Left hindlimb (tissue), 1 donor: ENCODE results near the gene EFCAB14.
"Not testable (repeated sequence)": the region's sequence is repeated elsewhere in the genome, so short reads cannot be mapped to it uniquely, and the experiment has no call there.

ENCODE experiments used
- DNase-seq: peaks from one replicate; pipeline ENCODE4 v3.0.0-alpha.2; 2018

Gene EFCAB14

DNA sequence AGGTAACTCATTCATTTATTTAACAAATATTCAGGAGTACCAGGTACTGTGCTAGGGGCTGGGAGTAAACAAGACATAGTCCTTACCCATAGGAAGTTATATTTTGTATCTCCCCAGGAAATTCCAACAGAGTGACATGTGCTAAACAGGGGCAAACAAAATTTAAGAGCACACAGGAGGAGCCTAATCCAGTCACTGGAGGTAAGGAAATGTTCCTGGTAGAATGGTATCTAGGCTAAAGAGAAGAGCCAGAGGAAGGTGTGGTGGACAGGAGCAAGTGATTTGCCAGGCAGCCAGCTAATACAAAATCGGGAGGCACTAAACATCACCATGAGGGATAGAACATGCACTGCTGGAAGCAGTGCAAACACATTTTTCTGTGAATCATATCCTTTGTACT lies 36.9 kb downstream of the EFCAB14 start:
- DNase-seq, result no peak

DNA sequence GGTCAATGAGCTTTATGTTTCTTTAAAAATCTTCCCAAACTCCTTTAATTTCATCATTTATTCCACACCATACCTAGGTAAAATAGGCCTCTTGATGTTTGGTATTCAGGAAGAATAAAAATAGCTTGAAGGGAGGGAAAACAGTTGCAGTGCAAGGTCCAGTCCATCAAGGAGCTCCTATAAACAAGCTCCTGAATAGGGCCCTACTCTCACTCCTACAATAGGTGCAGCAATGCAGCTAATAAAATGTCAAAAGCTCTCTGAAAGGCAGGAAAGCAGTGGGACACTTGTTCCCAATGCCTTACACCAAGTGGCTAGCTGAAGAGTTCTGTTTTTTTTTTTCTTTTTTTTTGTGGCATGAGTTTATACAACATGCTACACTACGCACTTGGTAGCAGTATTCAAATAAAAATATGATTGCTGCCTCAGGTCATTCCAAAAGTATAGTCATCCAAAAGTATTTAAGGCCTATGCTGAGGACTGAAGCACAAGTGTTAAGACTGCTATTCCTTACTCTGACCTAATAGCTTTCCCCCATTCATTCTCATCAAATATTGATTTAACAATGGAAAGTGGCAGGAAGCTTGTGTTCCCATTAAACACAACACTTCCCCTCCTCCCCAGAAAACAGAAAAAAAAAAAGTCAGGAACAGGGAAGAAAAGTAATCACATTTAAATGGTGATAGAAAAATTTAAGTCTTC lies 37.4 kb downstream of the EFCAB14 start:
- DNase-seq, result no peak

DNA sequence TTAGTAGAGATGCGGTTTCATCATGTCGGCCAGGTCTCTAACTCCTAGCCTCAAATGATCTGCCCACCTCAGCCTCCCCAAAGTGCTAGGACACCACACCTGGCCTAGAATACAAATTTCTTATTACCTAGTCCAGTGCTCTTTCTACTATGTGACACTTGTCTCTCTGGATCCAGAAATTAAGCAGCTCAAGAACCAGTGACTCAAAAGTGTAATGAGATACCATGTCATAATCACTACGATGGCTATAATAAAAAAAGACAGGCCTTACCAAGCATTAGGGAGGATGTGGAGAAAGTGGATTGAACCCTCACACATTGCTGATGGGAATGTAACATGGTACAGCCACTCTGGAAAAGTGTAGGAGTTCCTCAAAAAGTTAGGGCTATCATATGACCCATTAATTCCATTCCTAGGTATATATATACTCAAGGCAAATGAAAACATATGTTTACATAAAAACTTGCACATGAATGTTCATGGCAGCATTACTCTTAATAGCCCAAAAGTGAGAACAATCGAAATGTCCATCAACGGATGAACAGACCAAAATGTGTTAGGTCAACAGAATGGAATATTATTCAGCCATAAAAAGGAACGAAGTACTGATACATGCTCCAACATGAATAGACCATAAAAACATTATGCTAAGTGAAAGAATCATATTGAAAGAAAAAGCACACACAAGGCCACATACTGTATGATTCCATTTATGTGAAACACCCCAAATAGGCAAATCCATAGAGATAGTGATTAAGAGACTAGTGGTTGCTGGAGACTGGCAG lies 38.9 kb downstream of the EFCAB14 start:
- DNase-seq, result no peak

DNA sequence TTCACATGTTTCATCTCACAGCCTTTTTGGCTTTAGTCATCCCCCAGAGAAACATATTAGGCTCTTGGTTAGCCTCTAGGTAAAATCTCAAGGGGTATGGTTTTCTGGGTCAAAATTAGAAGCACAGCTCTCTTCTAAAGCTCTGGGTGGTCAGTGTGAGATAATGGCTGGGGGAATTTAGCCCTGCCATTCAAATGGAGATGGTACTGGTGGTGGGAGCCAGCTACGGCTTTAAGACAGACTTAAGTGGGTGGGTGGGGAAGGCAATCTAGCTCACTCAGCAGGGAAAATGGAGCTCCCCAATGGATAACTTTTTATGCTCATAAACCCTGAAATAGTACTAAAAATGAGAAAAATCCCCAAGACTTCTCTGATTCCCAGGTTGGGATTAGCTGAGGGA lies 41.6 kb downstream of the EFCAB14 start:
- no peak for DNase-seq

DNA sequence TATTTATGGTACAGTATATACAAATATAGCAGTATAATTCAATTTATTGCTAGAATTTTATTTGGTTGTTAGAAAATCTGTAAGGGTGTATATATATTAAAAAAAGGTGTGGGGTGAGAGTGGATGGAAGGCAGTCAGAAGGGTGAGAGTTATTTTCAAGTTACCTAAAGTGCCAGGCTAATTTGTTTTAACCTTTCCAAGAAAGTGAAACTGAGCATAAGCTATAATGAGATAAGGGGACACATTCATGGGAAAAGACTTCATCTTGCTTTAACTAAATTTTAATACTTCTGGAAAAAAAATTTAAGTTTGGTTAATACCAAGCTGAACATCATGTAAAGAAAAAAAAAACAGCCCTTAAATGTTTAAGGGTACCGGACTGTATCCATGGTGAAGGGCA lies 42.4 kb downstream of the EFCAB14 start:
- DNase-seq, result no peak

DNA sequence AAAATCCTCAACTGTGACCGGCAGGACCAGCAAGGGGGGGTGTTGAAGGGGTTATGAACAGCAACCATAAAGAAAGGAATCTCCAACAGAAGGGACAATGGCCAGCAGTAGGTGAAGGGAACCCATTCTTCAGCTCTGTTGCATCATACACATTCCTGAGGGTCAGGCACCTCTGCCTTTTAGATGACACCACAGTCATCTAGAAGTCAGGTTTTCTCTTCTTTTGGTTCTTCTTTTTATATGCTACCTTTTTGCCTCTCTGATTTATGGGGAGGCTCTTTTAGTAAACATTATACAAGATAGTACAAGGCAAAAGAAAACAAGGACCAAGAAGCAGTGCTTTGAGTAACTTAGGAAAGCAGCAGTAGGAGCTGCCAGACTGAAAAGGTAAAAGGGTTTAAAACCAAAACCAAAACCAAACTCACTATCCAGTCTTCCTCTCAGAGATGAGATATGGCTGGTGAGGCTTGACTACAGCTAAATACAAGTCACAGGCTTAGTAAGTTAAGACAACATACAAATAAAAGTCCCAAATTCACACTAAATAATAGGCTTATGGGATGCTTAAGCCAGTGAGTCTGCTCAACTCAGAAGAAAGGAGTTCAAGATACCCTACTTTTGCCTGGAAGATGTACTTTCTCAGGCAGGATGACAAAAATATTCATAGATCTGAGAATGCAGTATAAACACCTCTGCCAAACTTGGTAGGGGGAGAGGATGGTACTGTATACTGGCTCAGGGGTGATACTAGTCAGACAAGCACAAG lies 43.2 kb downstream of the EFCAB14 start:
- DNase-seq, result no peak

DNA sequence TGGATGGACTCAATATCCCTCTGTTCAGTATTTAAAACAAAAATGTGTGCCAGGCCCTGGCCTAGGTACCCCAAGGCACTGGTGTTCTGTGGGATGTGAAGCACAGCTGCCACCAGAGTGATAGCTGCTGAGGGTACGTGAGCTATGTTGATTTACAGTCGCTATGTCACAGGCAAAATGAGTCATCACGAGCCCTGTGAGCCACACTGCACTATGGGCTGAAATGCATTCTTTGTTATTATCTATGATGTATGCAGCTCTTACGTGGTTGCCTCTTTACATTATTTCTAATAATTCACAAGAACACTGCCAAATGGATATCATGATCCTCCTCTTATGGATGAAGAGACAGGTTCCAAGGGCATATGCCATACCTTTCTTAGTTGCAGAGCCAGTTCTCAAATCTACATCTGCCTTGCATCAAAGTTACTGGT lies 45.1 kb downstream of the EFCAB14 start:
- no peak for DNase-seq

DNA sequence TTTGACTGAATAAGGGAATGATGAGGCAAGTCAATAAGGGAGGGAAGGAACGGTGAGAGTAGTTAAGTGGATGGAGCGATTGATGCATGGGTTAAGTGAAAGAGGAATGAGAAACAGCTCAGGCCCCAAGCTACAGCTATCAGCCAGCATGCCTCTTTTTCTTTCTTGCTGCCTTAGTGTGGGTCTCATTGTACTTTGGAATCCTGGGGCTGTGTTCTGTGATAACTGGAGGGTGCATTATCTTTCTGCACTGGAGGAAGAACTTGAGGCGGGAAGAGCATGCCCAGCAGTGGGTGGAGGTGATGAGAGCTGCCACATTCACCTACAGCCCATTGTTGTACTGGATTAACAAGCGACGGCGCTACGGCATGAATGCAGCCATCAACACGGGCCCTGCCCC lies 46.2 kb downstream of the EFCAB14 start:
- no peak for DNase-seq

DNA sequence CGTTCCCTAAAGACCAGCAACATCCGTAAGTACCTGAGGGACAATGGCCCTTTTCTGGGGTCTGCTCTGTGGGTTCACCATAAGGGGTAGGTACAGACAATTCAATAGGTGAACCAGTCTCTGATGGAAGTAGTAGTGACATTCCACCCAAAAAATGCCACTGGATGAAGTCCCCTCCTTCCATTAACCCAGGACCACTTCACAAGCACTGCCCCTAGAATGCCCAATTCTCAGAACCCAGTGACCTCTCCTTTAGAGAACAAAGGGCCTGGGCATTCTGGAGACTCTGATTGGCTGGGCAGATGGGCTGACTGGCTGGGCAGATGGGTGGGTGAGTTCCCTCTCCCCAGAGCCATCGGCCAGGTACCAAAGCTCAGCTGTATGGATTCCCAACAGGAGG lies 47.4 kb downstream of the EFCAB14 start, which contains the start of gene TEX38:
Gene TEX38 (plus strand): TSS at position 301 of the 400 bp plus-strand sequence. CDS start 81 bp downstream, at position 382.
- DNase-seq, result no peak

DNA sequence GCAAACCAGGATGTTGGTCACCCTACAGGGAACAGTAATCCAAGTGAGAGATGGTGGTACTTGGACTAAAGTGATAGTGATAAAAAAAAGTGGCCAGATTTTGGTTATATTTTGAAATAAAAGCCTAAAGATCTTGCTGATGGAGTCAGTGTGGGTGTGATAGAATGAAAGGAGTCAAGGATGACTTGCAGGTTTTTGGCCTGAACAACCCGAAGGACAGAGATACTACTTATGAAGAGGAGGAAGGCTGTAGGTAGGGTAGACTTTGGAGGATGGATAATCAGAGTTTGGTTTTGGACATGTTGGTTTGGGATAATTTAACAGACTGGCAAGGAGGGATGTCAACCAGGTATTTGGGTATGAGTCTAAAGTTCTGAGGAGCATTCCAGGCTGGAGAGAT lies 48.8 kb downstream of the EFCAB14 start:
- DNase-seq, result no peak

DNA sequence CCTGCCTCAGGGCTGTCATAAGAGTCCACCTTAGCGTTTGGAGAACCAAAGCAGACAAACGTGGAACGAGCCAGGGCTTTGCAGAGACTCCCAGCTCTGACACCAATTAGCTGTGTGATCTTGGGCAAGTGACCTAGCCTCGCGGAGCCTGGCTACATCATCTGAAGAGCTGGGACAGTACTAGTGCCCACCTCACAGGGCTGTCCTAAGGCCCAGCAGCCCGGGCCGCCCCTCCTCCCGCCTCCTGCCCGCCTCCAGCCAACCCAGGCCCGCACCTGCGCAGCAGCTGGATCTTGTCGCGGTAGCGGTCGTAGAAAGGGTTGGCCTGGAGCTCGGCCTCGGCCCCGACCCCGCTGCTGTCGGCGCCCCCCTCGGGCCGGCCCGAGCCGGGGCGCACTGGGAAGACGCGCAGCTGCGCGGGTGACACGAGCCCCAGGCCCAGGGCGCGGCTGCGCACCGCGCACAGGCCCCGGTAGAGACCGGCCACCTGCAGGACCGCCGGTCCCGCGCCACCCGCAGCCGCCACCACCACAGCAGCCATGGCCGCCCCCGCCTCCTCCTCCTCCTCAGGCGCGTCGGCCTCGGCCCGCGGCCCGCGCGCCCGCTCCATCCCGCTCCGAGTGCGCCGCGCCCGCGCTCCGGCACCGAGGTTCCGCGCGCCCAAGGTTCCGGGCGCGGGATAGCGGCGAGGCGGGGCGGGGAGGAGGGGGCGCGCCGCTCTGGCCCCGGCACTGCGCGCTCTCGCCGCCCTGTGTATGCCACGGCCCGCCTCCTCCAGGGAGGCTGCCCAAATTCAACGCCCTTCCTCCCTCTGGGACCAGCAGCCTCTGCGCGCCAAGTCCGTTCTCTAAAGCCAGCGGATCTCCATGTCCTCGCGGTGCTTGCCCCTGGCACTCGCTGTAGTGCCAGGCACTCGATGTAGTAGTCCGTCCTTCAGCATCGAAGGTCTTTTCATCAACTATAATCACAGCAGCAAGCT lies 50.8 kb downstream of the EFCAB14 start, which contains the start of gene ATPAF1:
Gene ATPAF1 (minus strand): TSS at position 583 of the 979 bp plus-strand sequence. CDS start 42 bp downstream, at position 541.
- peak; percentile 76 for DNase-seq

DNA sequence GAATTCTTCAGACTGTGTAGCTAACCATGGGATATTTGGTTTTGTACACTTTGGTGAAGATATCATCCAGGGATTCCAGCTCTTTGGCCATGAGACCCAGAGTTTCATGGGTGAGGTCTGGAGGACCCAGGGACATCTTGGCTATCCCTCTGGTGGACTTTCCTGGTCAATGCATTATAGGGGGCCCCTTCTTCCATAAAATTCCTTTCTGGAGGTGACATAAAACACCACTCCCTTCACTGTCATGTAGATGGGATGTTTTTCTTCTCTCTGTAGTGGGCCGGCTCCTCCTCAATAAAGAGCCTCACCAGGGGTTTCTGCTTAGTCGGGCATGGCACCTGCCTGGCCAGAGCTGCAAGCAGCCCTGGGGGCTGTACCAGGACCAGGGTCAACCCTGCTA lies 52.9 kb downstream of the EFCAB14 start:
- no peak for DNase-seq

DNA sequence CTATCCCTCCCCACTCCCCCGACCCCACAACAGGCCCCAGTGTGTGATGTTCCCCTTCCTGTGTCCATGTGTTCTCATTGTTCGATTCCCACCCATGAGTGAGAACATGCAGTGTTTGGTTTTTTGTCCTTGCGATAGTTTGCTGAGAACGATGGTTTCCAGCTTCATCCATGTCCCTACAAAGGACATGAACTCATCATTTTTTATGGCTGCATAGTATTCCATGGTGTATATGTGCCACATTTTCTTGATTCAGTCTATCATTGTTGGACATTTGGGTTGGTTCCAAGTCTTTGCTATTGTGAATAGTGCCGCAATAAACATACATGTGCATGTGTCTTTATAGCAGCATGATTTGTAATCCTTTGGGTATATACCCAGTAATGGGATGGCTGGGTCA lies 56.0 kb downstream of the EFCAB14 start:
- DNase-seq, result not testable (repeated sequence)

DNA sequence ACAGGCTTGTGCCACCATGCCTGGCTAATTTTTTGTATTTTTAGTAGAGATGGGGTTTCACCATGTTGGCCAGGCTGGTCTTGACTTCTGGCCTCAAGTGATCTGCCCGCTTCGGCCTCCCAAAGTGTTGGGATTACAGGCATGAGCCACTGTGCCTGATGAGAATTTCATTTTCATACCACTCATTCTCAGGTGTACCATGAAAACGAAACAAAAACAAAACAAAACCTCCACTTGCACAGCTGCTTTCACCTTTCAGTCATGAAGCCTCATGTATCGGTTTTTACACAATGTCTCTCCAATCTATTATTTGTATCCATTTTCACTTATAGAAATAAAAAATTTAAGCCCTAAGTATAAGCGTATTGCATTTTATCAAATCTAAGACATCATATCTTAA lies 58.8 kb downstream of the EFCAB14 start:
- not testable (repeated sequence) for DNase-seq

DNA sequence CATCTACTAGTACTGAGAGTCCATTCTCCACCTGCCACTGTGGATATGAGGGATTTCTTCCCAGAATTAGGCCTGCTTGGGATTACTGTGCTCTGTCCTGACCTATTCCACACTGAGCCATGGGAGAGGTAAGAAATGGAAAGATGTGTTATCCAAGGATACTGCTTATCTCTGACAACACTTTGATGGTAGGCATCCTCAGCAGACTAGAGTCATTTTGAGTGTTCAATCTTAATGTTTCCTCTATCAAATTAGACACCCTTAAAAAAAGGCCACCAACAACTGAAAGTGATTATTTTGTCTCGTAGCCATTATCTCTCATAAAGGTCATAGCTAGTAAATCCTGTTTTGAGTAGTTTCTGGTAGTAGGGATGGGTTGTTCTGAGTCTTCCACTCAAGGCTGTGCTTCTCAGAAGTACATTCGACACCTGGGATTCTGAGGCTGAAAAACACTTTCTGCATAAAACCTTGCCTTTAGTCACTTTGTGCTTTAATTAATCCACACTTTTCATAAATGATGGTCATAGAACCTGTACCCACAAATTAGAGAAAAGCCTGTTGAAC lies 59.5 kb downstream of the EFCAB14 start:
- no peak for DNase-seq

DNA sequence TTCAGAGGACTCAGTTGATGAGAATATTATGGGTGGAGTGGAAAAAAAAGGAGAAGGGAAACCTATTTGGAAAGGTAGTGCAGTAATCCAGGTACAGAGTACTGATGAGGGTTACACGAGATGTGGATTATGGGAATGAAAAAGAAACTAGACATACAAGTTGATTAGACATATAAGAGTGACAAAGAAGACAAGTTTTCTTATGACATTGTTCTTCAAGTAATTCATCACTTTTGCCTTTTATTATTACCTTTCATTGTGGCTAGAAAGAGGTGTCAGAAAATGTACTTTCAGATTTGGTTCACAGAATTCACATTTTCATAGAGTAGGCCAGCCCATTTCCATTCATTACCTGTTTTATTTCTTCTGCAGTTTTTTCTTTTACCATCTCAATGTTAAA lies 61.1 kb downstream of the EFCAB14 start:
- DNase-seq, result no peak

DNA sequence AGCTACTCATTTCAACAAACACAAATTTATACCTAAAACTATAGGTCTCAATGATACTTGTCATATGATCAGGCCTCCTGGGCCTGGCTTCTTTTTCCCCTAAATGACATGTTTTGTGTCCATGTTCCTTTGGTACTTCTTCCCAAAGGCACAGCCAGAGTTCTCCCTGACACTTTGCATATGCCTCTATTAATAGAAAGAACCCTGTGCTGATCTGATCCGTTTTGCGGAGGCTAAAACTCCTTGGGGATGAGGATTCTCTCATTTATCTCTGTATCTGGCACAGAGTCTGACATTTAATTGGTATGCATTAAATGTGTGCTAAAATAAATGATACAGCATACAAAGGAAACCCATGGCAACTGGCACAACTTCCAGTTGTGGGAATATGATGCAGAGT lies 62.3 kb downstream of the EFCAB14 start:
- DNase-seq, result no peak

DNA sequence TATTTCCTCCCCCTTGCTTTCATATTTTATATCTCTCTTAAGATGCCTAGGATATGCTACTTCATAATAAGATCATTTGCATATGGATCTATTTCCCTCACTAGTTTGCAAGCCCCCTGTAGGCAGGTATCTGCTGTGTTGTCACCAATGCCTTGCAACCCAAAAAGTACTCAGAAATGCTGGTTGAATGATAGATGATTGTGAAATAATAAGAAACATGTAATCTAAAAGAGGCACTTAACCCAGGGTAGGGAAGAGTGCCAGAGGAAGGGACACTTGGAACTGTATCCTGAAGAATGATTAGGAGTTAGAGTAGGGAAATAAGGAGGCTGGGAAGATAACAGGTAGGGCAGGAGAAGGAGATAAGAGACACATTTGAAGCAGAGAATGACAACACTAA lies 63.1 kb downstream of the EFCAB14 start:
- DNase-seq, result no peak

DNA sequence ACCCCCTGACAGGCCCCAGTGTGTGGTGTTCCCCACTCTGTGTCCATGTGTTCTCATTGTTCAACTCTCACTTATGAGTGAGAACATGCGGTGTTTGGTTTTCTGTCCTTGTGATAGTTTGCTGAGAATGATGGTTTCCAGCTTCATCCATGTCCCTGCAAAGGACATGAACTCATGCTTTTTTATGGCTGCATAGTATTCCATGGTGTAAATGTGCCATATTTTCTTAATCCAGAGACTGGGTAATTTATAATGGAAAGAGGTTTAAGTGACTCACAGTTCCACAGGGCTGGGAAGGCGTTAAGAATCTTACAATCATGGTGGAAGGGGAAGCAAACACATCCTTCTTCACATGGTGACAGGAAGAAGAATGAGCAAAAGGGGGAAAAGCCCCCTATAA lies 64.2 kb downstream of the EFCAB14 start:
- not testable (repeated sequence) for DNase-seq

DNA sequence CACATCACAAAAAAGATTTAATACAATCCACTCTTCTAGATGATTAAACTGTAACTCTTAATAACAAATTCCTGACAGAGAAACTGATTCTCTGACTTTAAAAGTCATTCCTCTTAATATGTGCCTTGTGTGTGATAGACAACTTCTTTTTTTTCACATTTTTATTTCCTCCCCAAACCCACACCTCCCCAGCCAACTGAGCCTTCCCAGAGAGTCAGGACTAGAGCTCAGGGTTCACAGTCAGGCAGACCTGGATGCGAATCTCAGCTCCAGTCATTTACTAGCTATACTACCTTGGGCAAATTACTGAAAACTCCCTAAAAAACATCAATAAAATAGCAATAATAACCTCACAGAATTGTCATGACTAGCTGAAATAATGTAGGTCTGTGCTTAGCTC lies 64.9 kb downstream of the EFCAB14 start:
- DNase-seq, result no peak

DNA sequence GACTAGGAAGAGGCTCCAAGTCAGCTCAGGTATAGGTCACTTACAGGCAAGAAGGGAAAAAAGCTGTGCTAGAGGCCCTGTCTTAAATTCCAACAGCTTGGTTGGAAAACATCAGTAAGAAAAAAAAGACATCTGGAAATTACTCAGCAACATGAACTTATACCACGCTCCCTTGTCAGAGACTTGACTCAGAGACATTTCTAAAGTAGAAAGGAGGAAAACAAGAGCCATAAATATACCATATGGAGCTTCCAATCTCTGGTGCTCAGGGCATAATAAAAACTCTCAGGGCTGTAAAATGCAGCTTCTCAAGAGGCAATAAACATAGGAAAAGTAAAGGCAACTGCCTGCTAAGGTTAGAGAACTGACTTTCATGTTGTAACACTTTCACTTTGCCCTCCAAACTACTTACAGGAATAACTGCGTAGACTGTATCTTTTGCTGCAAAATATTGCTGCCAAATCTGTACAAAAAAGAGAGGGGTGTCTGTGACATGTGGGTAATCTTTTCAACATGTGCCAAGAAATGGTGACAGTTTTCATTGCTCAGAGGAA lies 65.4 kb downstream of the EFCAB14 start:
- DNase-seq, result no peak
